ENCODE measurements around the gene UGT2B11.
"Not testable (repeated sequence)": the region's sequence is repeated elsewhere in the genome, so short reads cannot be mapped to it uniquely, and the experiment has no call there.

The UGT2B11 gene

GRCh38 chr4:69210911-69211310 lies 3.6 kb downstream of the UGT2B11 start:
- DNase-seq (ENCODE audit: low spot score): no peak
- Histone ChIP-seq H3K4me3 (no peak overlapping the region), H3K27ac (no peak overlapping the region)
- no peak for TF ChIP-seq CTCF (IDR thresholded peaks at IDR 0.05)

- DNase-seq (ENCODE audit: low spot score): not testable (repeated sequence)
These were observed 16.0 kb downstream of the UGT2B11 start for GRCh38 chr4:69198506-69198905.

GRCh38 chr4:69196209-69196965 lies 18.2 kb downstream of the UGT2B11 start:
- no peak overlapping the region for H3K27ac ChIP-seq
- H3K4me3 ChIP-seq: no peak overlapping the region
- TF ChIP-seq CTCF (IDR thresholded peaks at IDR 0.05): no peak
- DNase-seq (ENCODE audit: low spot score): no peak

More at GRCh38 chr4:69198506-69198905, 16.0 kb downstream of the UGT2B11 start:
- not testable (repeated sequence) for H3K4me3 ChIP-seq, H3K27ac ChIP-seq

GRCh38 chr4:69194166-69194565 lies 20.4 kb downstream of the UGT2B11 start:
- H3K27ac ChIP-seq: no peak overlapping the region
- no peak for TF ChIP-seq CTCF (IDR thresholded peaks at IDR 0.05)
- H3K4me3 ChIP-seq: no peak overlapping the region
- DNase-seq (ENCODE audit: low spot score): no peak

GRCh38 chr4:69191905-69192304 lies 22.6 kb downstream of the UGT2B11 start:
- not testable (repeated sequence) for DNase-seq (ENCODE audit: low spot score); H3K4me3 ChIP-seq; H3K27ac ChIP-seq

- not testable (repeated sequence) for DNase-seq (ENCODE audit: low spot score); H3K4me3 ChIP-seq; H3K27ac ChIP-seq
These were observed 23.9 kb downstream of the UGT2B11 start for GRCh38 chr4:69190621-69191020.

- H3K27ac ChIP-seq; DNase-seq (ENCODE audit: low spot score); H3K4me3 ChIP-seq: not testable (repeated sequence)
These were observed 32.9 kb downstream of the UGT2B11 start for GRCh38 chr4:69181519-69182169.

- not testable (repeated sequence) for DNase-seq (ENCODE audit: low spot score); H3K4me3 ChIP-seq; H3K27ac ChIP-seq
These were observed 34.7 kb downstream of the UGT2B11 start for GRCh38 chr4:69179817-69180216.

GRCh38 chr4:69178751-69179205 lies 35.8 kb downstream of the UGT2B11 start:
- H3K4me3 ChIP-seq; H3K27ac ChIP-seq; DNase-seq (ENCODE audit: low spot score): not testable (repeated sequence)

GRCh38 chr4:69170233-69171134 lies 44.1 kb downstream of the UGT2B11 start:
- H3K27ac ChIP-seq; H3K4me3 ChIP-seq; DNase-seq (ENCODE audit: low spot score): not testable (repeated sequence)

GRCh38 chr4:69169171-69169570 lies 45.4 kb downstream of the UGT2B11 start:
- not testable (repeated sequence) for DNase-seq (ENCODE audit: low spot score); H3K4me3 ChIP-seq; H3K27ac ChIP-seq

All from coronary artery (tissue), 2 donors.